ENCODE measurements around the gene UPK3A. TPM values are rescaled to one million over a fixed set of nuclear protein-coding genes. Genes with fewer than 3 reads are reported as not detected.
"Not testable (repeated sequence)": the region's sequence is repeated elsewhere in the genome, so short reads cannot be mapped to it uniquely, and the experiment has no call there.

UPK3A gene
- total RNA-seq, 1 donor from 2014 or later: not detected

GRCh38 chr22:45323695-45324094, 38.9 kb downstream of the UPK3A start:
- DNase-seq (ENCODE audit: low spot score): no peak
- Mint-ChIP-seq H3K4me3 (ENCODE audit: unreplicated experiment) (no peak overlapping the region), H3K9me3 (ENCODE audit: low read depth) (no peaks in the 10 kb centered on the region), H3K27ac (ENCODE audit: unreplicated experiment) (no peak overlapping the region), H3K4me1 (ENCODE audit: low read depth) (peaks cover 17% of the 10 kb centered on the region), H3K27me3 (ENCODE audit: low read depth) (no peaks in the 10 kb centered on the region), H3K36me3 (ENCODE audit: low read depth) (peaks cover 22% of the 10 kb centered on the region)
- TF ChIP-seq CTCF (IDR thresholded peaks at IDR 0.05): no peak

- no peak for DNase-seq (ENCODE audit: low spot score)
- Mint-ChIP-seq H3K27ac (ENCODE audit: unreplicated experiment) (no peak overlapping the region), H3K9me3 (ENCODE audit: low read depth) (no peaks in the 10 kb centered on the region), H3K27me3 (ENCODE audit: low read depth) (no peaks in the 10 kb centered on the region), H3K4me1 (ENCODE audit: low read depth) (peaks cover 11% of the 10 kb centered on the region), H3K36me3 (ENCODE audit: low read depth) (peaks cover 22% of the 10 kb centered on the region), H3K4me3 (ENCODE audit: unreplicated experiment) (no peak overlapping the region)
- no peak for TF ChIP-seq CTCF (IDR thresholded peaks at IDR 0.05)
Observed at GRCh38 chr22:45324311-45324711, 39.6 kb downstream of the UPK3A start.

GRCh38 chr22:45328261-45328660, 43.5 kb downstream of the UPK3A start:
- not testable (repeated sequence) for H3K4me3 Mint-ChIP-seq (ENCODE audit: unreplicated experiment); DNase-seq (ENCODE audit: low spot score); H3K4me1 Mint-ChIP-seq (ENCODE audit: low read depth); H3K27me3 Mint-ChIP-seq (ENCODE audit: low read depth); H3K27ac Mint-ChIP-seq (ENCODE audit: unreplicated experiment); H3K9me3 Mint-ChIP-seq (ENCODE audit: low read depth)
- H3K36me3 Mint-ChIP-seq (ENCODE audit: low read depth): peaks cover 28% of the 10 kb centered on the region

GRCh38 chr22:45328822-45329529, 44.2 kb downstream of the UPK3A start:
- TF ChIP-seq CTCF (IDR thresholded peaks at IDR 0.05): no peak

GRCh38 chr22:45329530-45329936, 44.8 kb downstream of the UPK3A start:
- no peak for TF ChIP-seq CTCF (IDR thresholded peaks at IDR 0.05)
- H3K36me3 Mint-ChIP-seq (ENCODE audit: low read depth): peaks cover 22% of the 10 kb centered on the region

More at GRCh38 chr22:45328822-45329529, 44.2 kb downstream of the UPK3A start:
- H3K4me3 Mint-ChIP-seq (ENCODE audit: unreplicated experiment): no peak overlapping the region
- no peaks in the 10 kb centered on the region for H3K9me3 Mint-ChIP-seq (ENCODE audit: low read depth)
- H3K36me3 Mint-ChIP-seq (ENCODE audit: low read depth): peaks cover 24% of the 10 kb centered on the region
- no peak for DNase-seq (ENCODE audit: low spot score)
- no peak overlapping the region for H3K27ac Mint-ChIP-seq (ENCODE audit: unreplicated experiment)
- H3K27me3 Mint-ChIP-seq (ENCODE audit: low read depth): no peaks in the 10 kb centered on the region
- H3K4me1 Mint-ChIP-seq (ENCODE audit: low read depth): no peaks in the 10 kb centered on the region

GRCh38 chr22:45330548-45330947, 45.8 kb downstream of the UPK3A start:
- Mint-ChIP-seq H3K4me3 (ENCODE audit: unreplicated experiment) (no peak overlapping the region), H3K36me3 (ENCODE audit: low read depth) (peaks cover 21% of the 10 kb centered on the region), H3K9me3 (ENCODE audit: low read depth) (no peaks in the 10 kb centered on the region), H3K27me3 (ENCODE audit: low read depth) (no peaks in the 10 kb centered on the region), H3K27ac (ENCODE audit: unreplicated experiment) (no peak overlapping the region), H3K4me1 (ENCODE audit: low read depth) (no peaks in the 10 kb centered on the region)
- no peak for TF ChIP-seq CTCF (IDR thresholded peaks at IDR 0.05)
- DNase-seq (ENCODE audit: low spot score): no peak

More at GRCh38 chr22:45329530-45329936, 44.8 kb downstream of the UPK3A start:
- Mint-ChIP-seq H3K27ac (ENCODE audit: unreplicated experiment) (no peak overlapping the region), H3K9me3 (ENCODE audit: low read depth) (no peaks in the 10 kb centered on the region), H3K4me1 (ENCODE audit: low read depth) (no peaks in the 10 kb centered on the region), H3K27me3 (ENCODE audit: low read depth) (no peaks in the 10 kb centered on the region), H3K4me3 (ENCODE audit: unreplicated experiment) (no peak overlapping the region)
- DNase-seq (ENCODE audit: low spot score): no peak
